Activated B cell treated with CpG ODN at 0.5 μM for 24 hours (primary cell): Measurements from ENCODE around the gene OR2K2. TPM values are rescaled to one million over a fixed set of nuclear protein-coding genes. Genes with fewer than 3 reads are reported as not detected.

Source experiments
- ATAC-seq: fragments of 200-7000 bp; cut with Tn5 transposase; one replicate; pipeline ENCODE4 v1.10.0; 2021; ENCODE audit warnings: low read depth, mild to moderate bottlenecking, moderate library complexity
- CTCF ChIA-PET: fragments of 350-600 bp; sonication (Branson Sonifier 250); formaldehyde crosslinking; loops from one replicate; lab custom pipeline; 2021; ENCODE audit warnings: antibody characterized with exemption; lab: Charles Lee
- POLR2A ChIA-PET: fragments of 350-600 bp; sonication (Branson Sonifier 250); formaldehyde crosslinking; loops from one replicate; lab custom pipeline; 2021; ENCODE audit warnings: antibody characterized with exemption; lab: Charles Lee
- DNase-seq: peaks from one replicate; pipeline ENCODE4 v3.0.0; 2022
- H3K27ac Mint-ChIP-seq: one replicate; pipeline ENCODE4 v1.8.0; 2020; ENCODE audit warnings: mixed read lengths
- H3K27me3 Mint-ChIP-seq: one replicate; pipeline ENCODE4 v1.8.0; 2021; ENCODE audit warnings: mixed read lengths
- H3K36me3 Mint-ChIP-seq: one replicate; pipeline ENCODE4 v1.8.0; 2021; ENCODE audit warnings: low read depth, mixed read lengths
- H3K4me1 Mint-ChIP-seq: one replicate; pipeline ENCODE4 v1.8.0; 2021; ENCODE audit warnings: mixed read lengths
- H3K4me3 Mint-ChIP-seq: one replicate; pipeline ENCODE4 v1.8.0; 2020; ENCODE audit warnings: mild to moderate bottlenecking, mixed read lengths
- H3K9me3 Mint-ChIP-seq: one replicate; pipeline ENCODE4 v1.8.0; 2020; ENCODE audit warnings: mixed read lengths
- CTCF ChIP-seq: fragments of 200-600 bp; IDR thresholded peaks from one replicate; pipeline ENCODE4 v1.8.0; 2022; ENCODE audit warnings: antibody characterized with exemption, mild to moderate bottlenecking
- intact Hi-C: fragments of 100-400 bp; cut with micrococcal nuclease; formaldehyde crosslinking; loops from one replicate; pipeline ENCODE4 v1.15.1; 2024
- total RNA-seq: library from RNA; stranded (reverse); gene quantifications from 2 replicates; pipeline ENCODE4 v1.2.3, GENCODE V29; 2022

The OR2K2 gene
- total RNA-seq, 1 donor from 2014 or later = not detected

GRCh38 chr9:111362526-111362925 is 32.5 kb upstream of the OR2K2 start:
- peaks cover 57% of the 10 kb centered on the region for H3K36me3 Mint-ChIP-seq
- no peak for ATAC-seq
- H3K27ac Mint-ChIP-seq = no peak overlapping the region
- H3K4me1 Mint-ChIP-seq = no peaks in the 10 kb centered on the region
- H3K4me3 Mint-ChIP-seq = no peak overlapping the region
- CTCF ChIA-PET = no interaction called here
- H3K9me3 Mint-ChIP-seq = no peaks in the 10 kb centered on the region
- intact Hi-C loops = no loop called here
- TF ChIP-seq CTCF = no peak
- no peak for DNase-seq
- POLR2A ChIA-PET = no interaction called here
- no peaks in the 10 kb centered on the region for H3K27me3 Mint-ChIP-seq

DNA sequence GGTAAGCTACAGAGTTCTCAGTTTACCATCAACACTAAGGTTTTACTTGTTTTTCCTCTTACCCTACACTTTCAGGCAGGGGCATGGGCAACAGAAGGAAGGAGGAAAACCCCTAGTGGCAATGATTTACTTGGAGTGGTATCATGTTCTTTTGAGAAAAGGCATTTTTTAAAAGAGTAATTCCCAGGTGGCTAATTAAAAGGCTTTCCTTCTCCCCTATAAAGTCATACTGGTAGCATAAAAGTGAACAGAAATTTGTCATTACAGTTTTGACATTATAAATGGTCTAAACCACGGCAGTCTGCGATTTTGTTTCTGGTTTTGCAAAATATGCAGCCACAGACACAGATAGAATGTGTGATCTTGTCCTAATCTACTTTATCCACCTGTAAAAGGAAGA is 30.9 kb upstream of the OR2K2 start:
- Mint-ChIP-seq H3K27ac (no peak overlapping the region), H3K9me3 (no peaks in the 10 kb centered on the region), H3K4me1 (no peaks in the 10 kb centered on the region), H3K27me3 (no peaks in the 10 kb centered on the region), H3K4me3 (no peak overlapping the region), H3K36me3 (peaks cover 44% of the 10 kb centered on the region)
- intact Hi-C loops = no loop called here
- ChIA-PET POLR2A (no interaction called here), CTCF (no interaction called here)
- TF ChIP-seq CTCF = no peak
- ATAC-seq (no peak), DNase-seq (no peak)

DNA sequence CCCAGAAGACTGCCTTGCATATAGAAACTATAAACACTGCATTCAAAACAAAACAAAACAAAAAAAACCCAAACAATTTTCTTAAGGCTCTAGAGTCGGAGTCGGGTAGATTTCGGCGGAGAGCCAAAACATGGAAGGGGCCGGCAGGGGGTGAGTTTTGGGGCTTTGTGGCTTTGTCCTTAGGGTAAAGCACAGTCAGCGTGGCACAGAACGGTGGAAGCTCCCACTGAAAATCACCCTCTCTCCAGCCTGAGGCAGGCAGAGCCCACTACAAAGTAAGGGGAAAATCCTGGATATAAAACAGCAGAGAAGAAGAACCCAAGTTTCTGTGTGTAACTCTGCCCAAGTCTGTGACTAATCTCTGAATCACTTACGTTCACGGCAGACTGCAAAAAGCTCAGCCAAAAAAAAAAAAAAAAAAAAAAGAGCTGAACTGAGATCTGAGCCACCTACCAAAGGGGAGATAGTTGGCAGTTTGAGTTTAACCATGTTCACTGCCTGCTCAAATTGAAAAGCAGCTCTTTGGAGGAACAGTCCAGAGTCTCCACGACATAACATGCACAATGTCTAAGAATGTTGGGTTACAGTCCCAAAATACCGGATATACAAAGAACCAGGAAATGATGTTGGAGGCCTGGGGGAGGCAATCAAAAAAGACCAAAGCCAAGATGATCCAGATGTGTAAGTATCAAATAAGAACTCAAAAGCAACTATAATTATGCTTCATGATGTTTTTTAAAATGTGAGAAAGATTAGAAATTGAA is 26.6 kb upstream of the OR2K2 start:
- H3K4me3 Mint-ChIP-seq = no peak overlapping the region
- no peak overlapping the region for H3K27ac Mint-ChIP-seq
- ATAC-seq (no peak), DNase-seq (no peak)
- H3K27me3 Mint-ChIP-seq = peaks cover 6% of the 10 kb centered on the region
- ChIA-PET CTCF (no interaction called here), POLR2A (no interaction called here)
- peaks cover 8% of the 10 kb centered on the region for H3K36me3 Mint-ChIP-seq
- intact Hi-C loops = no loop called here
- peaks cover 7% of the 10 kb centered on the region for H3K9me3 Mint-ChIP-seq
- H3K4me1 Mint-ChIP-seq = no peaks in the 10 kb centered on the region
- TF ChIP-seq CTCF = no peak

DNA sequence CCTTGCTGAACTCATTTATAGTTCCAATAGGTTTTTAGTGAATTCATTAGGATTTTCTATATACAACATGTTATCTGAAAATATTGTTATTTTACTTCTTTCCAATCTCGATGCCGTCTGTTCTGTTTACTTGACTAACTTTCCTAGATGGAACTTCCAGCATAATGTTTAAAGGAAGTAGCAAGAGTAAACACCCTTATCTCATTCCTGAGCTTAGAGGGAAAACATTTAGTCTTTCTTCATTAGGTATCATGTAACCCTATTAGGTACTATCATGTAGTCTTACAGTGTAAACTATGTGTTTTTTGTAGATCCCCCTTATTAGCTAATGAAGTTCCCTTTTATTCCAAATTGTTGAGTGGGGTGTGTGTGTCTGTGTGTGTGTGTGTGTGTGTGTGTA is 22.5 kb upstream of the OR2K2 start:
- Mint-ChIP-seq H3K27ac (no peak overlapping the region), H3K27me3 (peaks cover 9% of the 10 kb centered on the region), H3K4me3 (no peak overlapping the region), H3K4me1 (no peaks in the 10 kb centered on the region), H3K9me3 (peaks cover 7% of the 10 kb centered on the region), H3K36me3 (no peaks in the 10 kb centered on the region)
- no peak for DNase-seq
- ATAC-seq = no peak
- ChIA-PET POLR2A (interaction anchor here (0.6 kb wide), 1 partner anchor 420 kb away, joined by 3 read pairs; no protein-coding TSS in a partner anchor), CTCF (no interaction called here)
- no peak for TF ChIP-seq CTCF
- intact Hi-C loops = no loop called here

- TF ChIP-seq CTCF = no peak
- ATAC-seq = no peak
- Mint-ChIP-seq H3K9me3 (peaks cover 7% of the 10 kb centered on the region), H3K36me3 (no peaks in the 10 kb centered on the region), H3K4me3 (no peak overlapping the region), H3K27ac (no peak overlapping the region), H3K4me1 (no peaks in the 10 kb centered on the region), H3K27me3 (peaks cover 9% of the 10 kb centered on the region)
- no peak for DNase-seq
- ChIA-PET POLR2A (no interaction called here), CTCF (no interaction called here)
- intact Hi-C loops = no loop called here
These were observed 20.5 kb upstream of the OR2K2 start for GRCh38 chr9:111350556-111350955.
